Spleen (tissue), 11 donors: ENCODE data around the gene GOPC. TPM values are rescaled to one million over a fixed set of nuclear protein-coding genes. Genes with fewer than 3 reads are reported as not detected.
A peak's percentile ranks its signal among the peaks of the same experiment; 100 is the strongest.

Experiments
- DNase-seq: peaks from one replicate; pipeline ENCODE4 v3.0.0-alpha.2; 2020
- H3K27ac ChIP-seq, 8 donors: fragments of 200-600 bp; sonication (generic) in 7 of 8; 1 replicate in 4 of 8; 2 replicates in 4 of 8; pipeline versions ENCODE4 v1.5.0 to v1.8.0; 2016 to 2021; ENCODE audit warnings: inconsistent platforms in 4 of 8, mild to moderate bottlenecking in 4 of 8, moderate library complexity in 1 of 8
- H3K27me3 ChIP-seq, 7 donors: fragments of 200-600 bp; sonication (generic) in 6 of 7; replicated peaks in 1 of 7; 1 replicate in 4 of 7; 2 replicates in 3 of 7; pipeline versions ENCODE4 v1.5.0 to v1.8.0; 2016 to 2021; ENCODE audit warnings: inconsistent platforms in 3 of 7, mild to moderate bottlenecking in 1 of 7
- H3K36me3 ChIP-seq, 6 donors: fragments of 200-600 bp; sonication (generic) in 5 of 6; 1 replicate in 4 of 6; 2 replicates in 2 of 6; pipeline versions ENCODE4 v1.5.0 to v1.8.0; 2016 to 2021; ENCODE audit warnings: inconsistent platforms in 2 of 6
- H3K4me1 ChIP-seq, 6 donors: fragments of 200-600 bp; sonication (generic) in 5 of 6; 1 replicate in 3 of 6; 2 replicates in 3 of 6; pipeline versions ENCODE4 v1.5.0 to v1.8.0; 2016 to 2021; ENCODE audit warnings: inconsistent platforms in 3 of 6
- H3K4me3 ChIP-seq, 8 donors: fragments of 200-600 bp; sonication (generic) in 7 of 8; 1 replicate in 4 of 8; 2 replicates in 4 of 8; pipeline versions ENCODE4 v1.5.0 to v1.8.0; 2016 to 2021; ENCODE audit warnings: inconsistent platforms in 4 of 8, mild to moderate bottlenecking in 4 of 8, moderate library complexity in 2 of 8
- H3K9me3 ChIP-seq, 8 donors: fragments of 200-600 bp; sonication (generic) in 7 of 8; 1 replicate in 4 of 8; 2 replicates in 4 of 8; pipeline versions ENCODE4 v1.5.0 to v1.8.0; 2016 to 2021; ENCODE audit warnings: inconsistent platforms in 4 of 8
- POLR2A ChIP-seq, 3 donors: fragments of 450-650 bp; IDR thresholded peaks; one replicate each; pipeline ENCODE4 v1.5.1; 2017; ENCODE audit warnings: antibody characterized with exemption in 3 of 3, mild to moderate bottlenecking in 1 of 3
- POLR2AphosphoS5 ChIP-seq, 3 donors: sonication (generic); formaldehyde crosslinking; IDR thresholded peaks; one replicate each; pipeline ENCODE4 v1.5.1; 2017; ENCODE audit warnings: antibody characterized with exemption in 3 of 3
- WGBS, 5 donors: extraction: QIAGEN DNeasy Blood & Tissue Kit in 3 of 5; methylation state at CpG; one replicate each; pipeline versions ENCODE4 v1.1.5 to v1.1.7; 2013 to 2018; 5-methylcytosine and 5-hydroxymethylcytosine counted together
- intact Hi-C: fragments of 100-400 bp; cut with DNase I; formaldehyde crosslinking; loops from one replicate; pipeline ENCODE4 v1.15.0; 2023; ENCODE audit warnings: low total_unique reads
- polyA plus RNA-seq, 3 donors: library from polyadenylated mRNA; stranded (reverse); fragments of 200-250 nt; gene quantifications; one replicate each; pipeline ENCODE4 v1.2.1, GENCODE V29; 2013
- total RNA-seq, 7 donors: library from RNA; depleted of rRNA in 3 of 7; stranded (reverse); fragments of >200 nt in 3 of 7; fragmentation: NEBNext Ultra II Directional in 4 of 7; extraction: Animal tissue kit (Norgen Biotek cat#: 25700) in 4 of 7; gene quantifications; one replicate each; pipeline versions ENCODE4 v1.1.0 to v1.2.1, GENCODE V29; 2016 to 2021
- TF ChIP-seq, protein P1 (sequence below), 11 experiments: fragments of 200-600 bp in 7 of 11; fragments of 450-650 bp in 4 of 11; sonication (generic) in 4 of 11; IDR thresholded peaks in 8 of 11; conservative IDR thresholded peaks in 3 of 11; 1 replicate in 7 of 11; 2 replicates in 4 of 11; pipeline versions ENCODE4 v1.4.0 to v1.8.0; 2016 to 2021; ENCODE audit warnings: antibody characterized with exemption in 11 of 11, inconsistent platforms in 4 of 11, mild to moderate bottlenecking in 1 of 11
- donor health status: healthy with polysubstance abuse.
- donor health status: DM: no; HTN: no; CAD: no; lungs with moderate emphysema.
- donor health status: DM: no; HTN: no; CAD: no.
- donor health status: Bipolar disorder and iron deficiency.
- donor health status: healthy.
- donor health status: DM: no; HTN: no; CAD: no.
- donor health status: DM: yes; HTN: yes; CAD: no.

Gene GOPC
- total and polyA plus RNA-seq, 10 donors: 13.5 to 26.7 (median 21.8) TPM

DNA sequence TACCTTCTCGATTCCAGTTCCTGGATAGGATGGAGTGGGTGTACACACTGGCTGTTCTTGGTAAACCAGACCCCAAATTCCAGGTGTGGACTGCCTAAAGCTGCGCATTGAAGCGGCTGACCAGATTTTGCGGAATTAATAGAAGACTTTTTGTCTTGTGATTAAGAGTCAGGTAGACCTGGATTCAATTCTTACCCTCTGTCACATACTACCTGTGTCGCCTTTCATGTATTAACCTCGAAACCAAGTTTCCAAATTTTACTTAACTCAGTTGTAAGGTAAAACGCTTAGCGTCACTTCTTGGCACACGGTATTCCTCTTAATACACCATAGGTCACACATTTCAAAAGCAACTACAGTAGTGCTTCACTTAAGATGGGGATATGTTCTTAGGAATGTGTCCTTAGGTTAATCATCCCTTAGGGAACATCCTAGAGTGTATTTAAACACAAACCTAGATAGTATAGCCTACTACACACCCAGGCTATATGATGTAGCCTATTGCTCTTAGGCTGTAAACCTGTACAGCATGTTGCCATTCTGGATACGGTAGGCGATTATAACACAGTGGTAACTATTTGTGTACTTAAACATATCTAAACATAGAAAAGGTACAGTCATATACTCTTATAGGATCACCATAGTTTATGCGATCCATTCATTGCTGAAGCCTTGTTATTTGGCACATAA lies 733 bp upstream of the GOPC start:
- no peak for DNase-seq
- H3K27ac ChIP-seq: peak overlapping the region; percentile 81 to 94 (median 92)
- 53 to 62% (median 58%) methylated on average over 12 of the region's 12 CpGs for WGBS, 5 donors
- H3K4me3 ChIP-seq: peak overlapping the region; percentile 70 to 93 (median 88)
- no peaks in the 10 kb centered on the region for H3K9me3 ChIP-seq
- peaks cover 0 to 8% (median 2%) of the 10 kb centered on the region in 6 donors for H3K36me3 ChIP-seq
- H3K27me3 ChIP-seq: no peaks in the 10 kb centered on the region
- intact Hi-C loops: no loop called here
- no peak for TF ChIP-seq POLR2A (IDR thresholded peaks at IDR 0.05)
- TF ChIP-seq, protein P1, sequence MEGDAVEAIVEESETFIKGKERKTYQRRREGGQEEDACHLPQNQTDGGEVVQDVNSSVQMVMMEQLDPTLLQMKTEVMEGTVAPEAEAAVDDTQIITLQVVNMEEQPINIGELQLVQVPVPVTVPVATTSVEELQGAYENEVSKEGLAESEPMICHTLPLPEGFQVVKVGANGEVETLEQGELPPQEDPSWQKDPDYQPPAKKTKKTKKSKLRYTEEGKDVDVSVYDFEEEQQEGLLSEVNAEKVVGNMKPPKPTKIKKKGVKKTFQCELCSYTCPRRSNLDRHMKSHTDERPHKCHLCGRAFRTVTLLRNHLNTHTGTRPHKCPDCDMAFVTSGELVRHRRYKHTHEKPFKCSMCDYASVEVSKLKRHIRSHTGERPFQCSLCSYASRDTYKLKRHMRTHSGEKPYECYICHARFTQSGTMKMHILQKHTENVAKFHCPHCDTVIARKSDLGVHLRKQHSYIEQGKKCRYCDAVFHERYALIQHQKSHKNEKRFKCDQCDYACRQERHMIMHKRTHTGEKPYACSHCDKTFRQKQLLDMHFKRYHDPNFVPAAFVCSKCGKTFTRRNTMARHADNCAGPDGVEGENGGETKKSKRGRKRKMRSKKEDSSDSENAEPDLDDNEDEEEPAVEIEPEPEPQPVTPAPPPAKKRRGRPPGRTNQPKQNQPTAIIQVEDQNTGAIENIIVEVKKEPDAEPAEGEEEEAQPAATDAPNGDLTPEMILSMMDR (IDR thresholded peaks at IDR 0.05 in 8 of 11, conservative IDR thresholded peaks at IDR 0.05 in 3 of 11): no peak
- no peak for TF ChIP-seq POLR2AphosphoS5 (IDR thresholded peaks at IDR 0.05)
- H3K4me1 ChIP-seq: peaks cover 15 to 52% (median 39%) of the 10 kb centered on the region in 6 donors

DNA sequence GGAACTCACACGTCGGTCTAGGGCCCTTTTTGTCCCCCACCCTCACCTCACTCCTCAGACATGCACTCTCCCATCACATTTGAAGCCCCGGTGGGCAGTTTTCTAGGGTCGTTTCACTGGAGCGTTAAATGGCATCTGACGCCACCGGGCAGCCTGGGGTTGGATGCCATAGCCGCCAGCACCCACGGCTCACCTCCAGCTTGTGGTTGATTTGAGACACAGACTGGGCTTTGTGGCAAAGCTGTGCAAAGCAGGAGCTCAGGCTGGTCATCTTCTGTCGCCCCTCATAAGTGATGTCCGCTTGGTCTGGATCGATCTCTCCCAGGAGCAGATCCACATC lies 530 bp downstream of the GOPC start:
- Histone ChIP-seq H3K4me1 (peaks cover 15 to 52% (median 41%) of the 10 kb centered on the region in 6 donors), H3K4me3 (peak overlapping the region; percentile 70 to 93 (median 88)), H3K27ac (peak overlapping the region; percentile 81 to 94 (median 92)), H3K9me3 (peaks cover 0 to 6% (median 0%) of the 10 kb centered on the region in 8 donors), H3K36me3 (peaks cover 0 to 21% (median 2%) of the 10 kb centered on the region in 6 donors), H3K27me3 (no peaks in the 10 kb centered on the region)
- no peak for DNase-seq
- TF ChIP-seq, protein P1 (IDR thresholded peaks at IDR 0.05 in 8 of 11, conservative IDR thresholded peaks at IDR 0.05 in 3 of 11): no peak
- no peak for TF ChIP-seq POLR2A (IDR thresholded peaks at IDR 0.05)
- no peak for TF ChIP-seq POLR2AphosphoS5 (IDR thresholded peaks at IDR 0.05)
- WGBS, 5 donors: 0 to 3% (median 0%) methylated on average over 11 to 12 of the region's 12 CpGs
- intact Hi-C loops: no loop called here

DNA sequence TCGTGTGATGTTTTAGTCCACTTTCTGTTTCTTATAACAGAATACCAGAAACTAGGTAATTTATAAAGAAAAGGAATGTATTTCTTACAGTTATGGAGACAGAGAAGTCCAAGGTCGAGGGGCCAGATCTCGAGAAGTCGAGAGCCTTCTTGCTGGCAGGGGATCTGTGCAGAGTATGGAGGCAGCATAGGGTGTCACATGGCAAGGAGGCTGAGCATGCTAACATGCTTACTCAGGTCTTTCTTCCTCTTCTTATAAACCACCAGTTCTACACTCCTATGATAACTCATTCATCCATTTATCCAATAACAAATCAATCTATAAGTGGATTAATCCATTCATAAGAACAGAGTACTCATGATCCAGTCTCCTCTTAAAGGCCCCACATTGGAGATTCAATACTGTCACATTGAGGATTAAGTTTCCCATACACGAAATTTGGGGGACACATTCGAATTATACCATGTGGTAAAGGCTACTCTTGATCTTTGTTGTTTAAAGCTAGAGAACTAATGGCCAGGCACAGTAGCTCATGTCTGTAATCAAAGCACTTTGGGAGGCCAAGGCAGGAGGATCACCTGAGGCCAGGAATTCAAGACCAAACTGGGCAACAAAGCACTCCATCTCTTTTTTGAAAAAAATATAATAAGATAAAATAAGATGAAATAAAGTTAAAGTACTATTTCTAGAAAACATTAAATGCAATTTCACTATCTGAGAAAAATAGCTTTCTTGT lies 2.1 kb downstream of the GOPC start:
- DNase-seq: no peak
- H3K27me3 ChIP-seq: no peaks in the 10 kb centered on the region

More for the DNA sequence above, 2.1 kb downstream of the GOPC start:
- H3K27ac ChIP-seq: no peak overlapping the region
- intact Hi-C loops: no loop called here
- peaks cover 0 to 21% (median 2%) of the 10 kb centered on the region in 6 donors for H3K36me3 ChIP-seq
- peaks cover 15 to 48% (median 39%) of the 10 kb centered on the region in 6 donors for H3K4me1 ChIP-seq
- H3K4me3 ChIP-seq: peak overlapping the region in 5 of 8 donors; percentile 88 to 93 (median 91)
- peaks cover 0 to 6% (median 0%) of the 10 kb centered on the region in 8 donors for H3K9me3 ChIP-seq
- 70 to 87% (median 71%) methylated on average over 6 of the region's 6 CpGs for WGBS, 5 donors
- TF ChIP-seq POLR2A (IDR thresholded peaks at IDR 0.05) (no peak), POLR2AphosphoS5 (IDR thresholded peaks at IDR 0.05) (no peak)
- TF ChIP-seq, protein P1 (IDR thresholded peaks at IDR 0.05 in 8 of 11, conservative IDR thresholded peaks at IDR 0.05 in 3 of 11): no peak
